MM.1S (cell line): ENCODE measurements around the gene AAK1.
"Not testable (repeated sequence)": the region's sequence is repeated elsewhere in the genome, so short reads cannot be mapped to it uniquely, and the experiment has no call there.

ENCODE experiments used
- DNase-seq: peaks from one replicate; pipeline ENCODE4 v3.0.0-alpha.2; 2015
- H2AFZ ChIP-seq: fragments of 300-600 bp; sonication (generic); 2 replicates; pipeline ENCODE4 v1.6.0; 2016; ENCODE audit warnings: antibody characterized with exemption, low read length
- H3F3A ChIP-seq: fragments of 300-600 bp; sonication (generic); 2 replicates; pipeline ENCODE4 v1.6.1; 2016; ENCODE audit warnings: mild to moderate bottlenecking, antibody characterized with exemption, low read length, moderate library complexity, mixed read lengths; ENCODE audit not compliant: insufficient read depth
- H3K27ac ChIP-seq: fragments of 300-600 bp; sonication (generic); 2 replicates; pipeline ENCODE4 v1.5.1; 2016; ENCODE audit warnings: mild to moderate bottlenecking, low read length
- H3K27me3 ChIP-seq: fragments of 300-600 bp; sonication (generic); replicated peaks from 2 replicates; pipeline ENCODE4 v1.6.0; 2016; ENCODE audit warnings: low read length; ENCODE audit not compliant: insufficient read depth
- H3K36me3 ChIP-seq: fragments of 300-600 bp; sonication (generic); replicated peaks from 2 replicates; pipeline ENCODE4 v1.6.1; 2016; ENCODE audit warnings: mild to moderate bottlenecking, low read length, mixed read lengths; ENCODE audit not compliant: insufficient read depth
- H3K4me1 ChIP-seq: fragments of 300-600 bp; sonication (generic); 2 replicates; pipeline ENCODE4 v1.6.1; 2016; ENCODE audit warnings: low read length, mixed read lengths
- H3K4me2 ChIP-seq: fragments of 300-600 bp; sonication (generic); 2 replicates; pipeline ENCODE4 v1.6.0; 2016; ENCODE audit warnings: low read depth, low read length
- H3K4me3 ChIP-seq: fragments of 300-600 bp; sonication (generic); 2 replicates; pipeline ENCODE4 v1.5.1; 2016; ENCODE audit warnings: low read length, mixed read lengths
- H3K79me2 ChIP-seq: fragments of 300-600 bp; sonication (generic); 2 replicates; pipeline ENCODE4 v1.6.1; 2016; ENCODE audit warnings: mixed run types, low read length, mixed read lengths
- H3K9ac ChIP-seq: fragments of 300-600 bp; sonication (generic); 2 replicates; pipeline ENCODE4 v1.6.1; 2016; ENCODE audit warnings: low read length, mixed read lengths
- H3K9me2 ChIP-seq: fragments of 300-600 bp; sonication (generic); replicated peaks from 2 replicates; pipeline ENCODE4 v1.6.1; 2016; ENCODE audit warnings: mild to moderate bottlenecking, low read length, mixed read lengths; ENCODE audit not compliant: insufficient read depth
- H3K9me3 ChIP-seq: fragments of 300-600 bp; sonication (generic); replicated peaks from 2 replicates; pipeline ENCODE4 v1.6.1; 2016; ENCODE audit warnings: mild to moderate bottlenecking, low read length, mixed read lengths; ENCODE audit not compliant: insufficient read depth
- H4K20me1 ChIP-seq: fragments of 300-600 bp; sonication (generic); 2 replicates; pipeline ENCODE4 v1.6.1; 2016; ENCODE audit warnings: mild to moderate bottlenecking, low read length, moderate library complexity, mixed read lengths; ENCODE audit not compliant: insufficient read depth
- EZH2 ChIP-seq: fragments of 300-600 bp; sonication (generic); optimal IDR thresholded peaks from 2 replicates; pipeline ENCODE3; 2017; ENCODE audit warnings: low read depth, mild to moderate bottlenecking, antibody characterized with exemption, low read length, mixed read lengths
- EZH2phosphoT487 ChIP-seq: fragments of 300-600 bp; sonication (generic); IDR thresholded peaks from 2 replicates; pipeline ENCODE4 v1.6.1; 2018; ENCODE audit warnings: antibody characterized with exemption, low read length
- TF ChIP-seq, protein P1 (sequence below): fragments of 300-600 bp; sonication (generic); IDR thresholded peaks from 2 replicates; pipeline ENCODE4 v1.5.1; 2016; ENCODE audit warnings: antibody characterized with exemption, low read length, mixed read lengths

Gene AAK1

GRCh38 chr2:69659941-69660483 lies 16.5 kb upstream of the AAK1 start:
- Histone ChIP-seq H3K27ac (no peak overlapping the region), H3F3A (no peaks in the 10 kb centered on the region)

GRCh38 chr2:69659349-69659748 lies 15.8 kb upstream of the AAK1 start:
- Histone ChIP-seq H3K9ac (no peak overlapping the region), H2AFZ (no peak overlapping the region)
- no peak for TF ChIP-seq EZH2
- TF ChIP-seq, protein P1, sequence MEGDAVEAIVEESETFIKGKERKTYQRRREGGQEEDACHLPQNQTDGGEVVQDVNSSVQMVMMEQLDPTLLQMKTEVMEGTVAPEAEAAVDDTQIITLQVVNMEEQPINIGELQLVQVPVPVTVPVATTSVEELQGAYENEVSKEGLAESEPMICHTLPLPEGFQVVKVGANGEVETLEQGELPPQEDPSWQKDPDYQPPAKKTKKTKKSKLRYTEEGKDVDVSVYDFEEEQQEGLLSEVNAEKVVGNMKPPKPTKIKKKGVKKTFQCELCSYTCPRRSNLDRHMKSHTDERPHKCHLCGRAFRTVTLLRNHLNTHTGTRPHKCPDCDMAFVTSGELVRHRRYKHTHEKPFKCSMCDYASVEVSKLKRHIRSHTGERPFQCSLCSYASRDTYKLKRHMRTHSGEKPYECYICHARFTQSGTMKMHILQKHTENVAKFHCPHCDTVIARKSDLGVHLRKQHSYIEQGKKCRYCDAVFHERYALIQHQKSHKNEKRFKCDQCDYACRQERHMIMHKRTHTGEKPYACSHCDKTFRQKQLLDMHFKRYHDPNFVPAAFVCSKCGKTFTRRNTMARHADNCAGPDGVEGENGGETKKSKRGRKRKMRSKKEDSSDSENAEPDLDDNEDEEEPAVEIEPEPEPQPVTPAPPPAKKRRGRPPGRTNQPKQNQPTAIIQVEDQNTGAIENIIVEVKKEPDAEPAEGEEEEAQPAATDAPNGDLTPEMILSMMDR: no peak
- no peak for TF ChIP-seq EZH2phosphoT487

More at GRCh38 chr2:69659941-69660483, 16.5 kb upstream of the AAK1 start:
- no peaks in the 10 kb centered on the region for H3K9me2 ChIP-seq
- no peak overlapping the region for H3K4me2 ChIP-seq
- TF ChIP-seq EZH2phosphoT487: no peak
- TF ChIP-seq, protein P1: no peak
- no peak for TF ChIP-seq EZH2
- DNase-seq: no peak
- H3K36me3 ChIP-seq: no peaks in the 10 kb centered on the region
- no peak overlapping the region for H3K9ac ChIP-seq
- no peaks in the 10 kb centered on the region for H3K9me3 ChIP-seq
- no peak overlapping the region for H3K4me3 ChIP-seq
- H4K20me1 ChIP-seq: no peaks in the 10 kb centered on the region
- H2AFZ ChIP-seq: no peak overlapping the region
- no peaks in the 10 kb centered on the region for H3K27me3 ChIP-seq
- no peaks in the 10 kb centered on the region for H3K79me2 ChIP-seq
- H3K4me1 ChIP-seq: no peaks in the 10 kb centered on the region

DNA sequence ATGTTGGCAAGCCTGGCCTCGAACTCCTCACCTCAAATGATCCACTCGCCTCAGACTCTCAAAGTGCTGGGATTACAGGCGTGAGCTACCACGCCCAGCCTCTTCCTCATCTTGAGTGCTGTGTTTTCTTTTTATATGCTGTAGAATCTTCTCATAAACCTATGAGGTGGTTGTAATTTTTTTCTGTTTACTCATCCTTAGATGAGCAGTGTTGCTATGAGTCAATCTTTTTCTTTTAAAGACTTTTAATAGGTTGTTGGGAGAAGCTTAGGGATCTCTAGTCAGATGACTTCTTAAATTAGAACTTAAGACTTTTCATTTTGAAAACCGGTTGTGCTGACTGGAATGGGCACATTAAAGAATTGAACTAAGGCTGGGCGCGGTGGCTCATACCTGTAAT lies 8.7 kb upstream of the AAK1 start:
- no peak for DNase-seq
- no peak overlapping the region for H3K4me3 ChIP-seq
- no peaks in the 10 kb centered on the region for H3K9me3 ChIP-seq
- H3K27ac ChIP-seq: no peak overlapping the region
- H4K20me1 ChIP-seq: no peaks in the 10 kb centered on the region
- TF ChIP-seq, protein P1: no peak
- no peak for TF ChIP-seq EZH2phosphoT487
- no peak for TF ChIP-seq EZH2
- H3K4me1 ChIP-seq: peaks cover 12% of the 10 kb centered on the region
- no peaks in the 10 kb centered on the region for H3K79me2 ChIP-seq
- H2AFZ ChIP-seq: no peak overlapping the region
- no peaks in the 10 kb centered on the region for H3K27me3 ChIP-seq
- H3K9me2 ChIP-seq: no peaks in the 10 kb centered on the region
- H3K4me2 ChIP-seq: no peak overlapping the region
- H3K36me3 ChIP-seq: no peaks in the 10 kb centered on the region
- H3F3A ChIP-seq: peaks cover 9% of the 10 kb centered on the region; the same call in 1 of the 2 replicates
- H3K9ac ChIP-seq: no peak overlapping the region

More at GRCh38 chr2:69659349-69659748, 15.8 kb upstream of the AAK1 start:
- Histone ChIP-seq H3K27ac (no peak overlapping the region), H4K20me1 (no peaks in the 10 kb centered on the region), H3K36me3 (no peaks in the 10 kb centered on the region), H3K4me2 (no peak overlapping the region), H3K4me3 (no peak overlapping the region), H3K4me1 (no peaks in the 10 kb centered on the region), H3K27me3 (no peaks in the 10 kb centered on the region), H3K9me3 (no peaks in the 10 kb centered on the region), H3K79me2 (no peaks in the 10 kb centered on the region), H3K9me2 (no peaks in the 10 kb centered on the region), H3F3A (no peaks in the 10 kb centered on the region)
- DNase-seq: no peak

DNA sequence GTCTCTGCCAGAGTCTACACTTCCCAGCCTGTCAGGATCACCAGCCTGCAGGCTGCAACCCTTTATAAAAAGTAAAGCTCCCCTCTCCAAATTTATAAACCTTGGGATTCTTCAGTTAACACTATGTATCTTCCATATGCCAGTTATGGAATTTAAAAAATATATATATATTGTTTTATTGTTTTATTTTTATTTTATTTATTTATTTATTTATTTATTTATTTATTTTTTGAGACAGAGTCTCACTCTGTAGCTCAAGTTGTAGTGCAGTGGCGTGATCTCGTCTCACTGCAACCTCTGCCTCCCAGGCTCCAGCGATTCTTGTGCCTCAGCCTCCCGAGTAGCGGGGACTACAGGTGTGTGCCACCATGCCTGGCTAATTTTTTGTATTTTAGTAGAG lies 3.7 kb upstream of the AAK1 start:
- not testable (repeated sequence) for H3K4me2 ChIP-seq, H3K27me3 ChIP-seq, H3K9ac ChIP-seq, H3K9me2 ChIP-seq, DNase-seq, H4K20me1 ChIP-seq, H3K9me3 ChIP-seq, H3K36me3 ChIP-seq, H2AFZ ChIP-seq, H3K4me3 ChIP-seq, H3K79me2 ChIP-seq, H3K27ac ChIP-seq
- Histone ChIP-seq H3F3A (peaks cover 19% of the 10 kb centered on the region), H3K4me1 (peaks cover 31% of the 10 kb centered on the region)
